Fibroblast of lung (primary cell): Measurements from ENCODE around the gene EFR3B. TPM values are rescaled to one million over a fixed set of nuclear protein-coding genes. Genes with fewer than 3 reads are reported as not detected.

ENCODE experiments used
- DNase-seq, 2 donors: peaks; one replicate each; pipeline versions ENCODE4 v3.0.0 to v3.0.0-alpha.2; 2010; ENCODE audit warnings: low read depth in 2 of 2
- H2AFZ ChIP-seq: 2 replicates; pipeline ENCODE4 v1.5.1; 2012; ENCODE audit warnings: low read length, control low read depth, inconsistent platforms
- H3K27ac ChIP-seq: 2 replicates; pipeline ENCODE4 v1.5.1; 2011; ENCODE audit warnings: low read length, control low read depth; ENCODE audit not compliant: insufficient read depth
- H3K27me3 ChIP-seq: 2 replicates; pipeline ENCODE4 v1.5.1; 2011; ENCODE audit warnings: mild to moderate bottlenecking, low read length; ENCODE audit not compliant: control insufficient read depth, insufficient read depth
- H3K36me3 ChIP-seq: 2 replicates; pipeline ENCODE4 v1.5.1; 2011; ENCODE audit warnings: low read length; ENCODE audit not compliant: control insufficient read depth, insufficient read depth
- H3K4me1 ChIP-seq: 2 replicates; pipeline ENCODE4 v1.5.1; 2011; ENCODE audit warnings: low read length; ENCODE audit not compliant: control insufficient read depth, insufficient read depth; ENCODE audit errors: extremely low read depth
- H3K4me2 ChIP-seq: 2 replicates; pipeline ENCODE4 v1.5.1; 2011; ENCODE audit warnings: low read length, control low read depth; ENCODE audit not compliant: insufficient read depth; ENCODE audit errors: extremely low read depth
- H3K4me3 ChIP-seq, 4 experiments: fragments of 200-600 bp in 1 of 4; sonication (generic) in 1 of 4; replicated peaks in 1 of 4; 2 replicates each; pipeline ENCODE4 v1.5.1; 2011 to 2016; ENCODE audit warnings: low read length in 4 of 4, low read depth in 3 of 4, mild to moderate bottlenecking in 3 of 4, control low read depth in 2 of 4, inconsistent platforms in 1 of 4, mixed read lengths in 1 of 4; ENCODE audit not compliant: insufficient read depth in 1 of 4; ENCODE audit errors: control extremely low read depth in 1 of 4
- H3K79me2 ChIP-seq: 2 replicates; pipeline ENCODE4 v1.5.1; 2012; ENCODE audit warnings: mild to moderate bottlenecking, low read length, inconsistent platforms; ENCODE audit not compliant: control insufficient read depth, insufficient read depth
- H3K9ac ChIP-seq: 2 replicates; pipeline ENCODE4 v1.5.1; 2011; ENCODE audit warnings: mild to moderate bottlenecking, low read length, control low read depth; ENCODE audit not compliant: insufficient read depth
- H3K9me3 ChIP-seq: 2 replicates; pipeline ENCODE4 v1.5.1; 2012; ENCODE audit warnings: low read depth, low read length; ENCODE audit not compliant: control insufficient read depth, insufficient read depth
- H4K20me1 ChIP-seq: 2 replicates; pipeline ENCODE4 v1.5.1; 2011; ENCODE audit warnings: low read length; ENCODE audit not compliant: control insufficient read depth, insufficient read depth; ENCODE audit errors: extremely low read depth
- EZH2 ChIP-seq: IDR thresholded peaks from 2 replicates; pipeline ENCODE4 v1.5.1; 2012; ENCODE audit warnings: low read length, control low read depth, mild to moderate bottlenecking; ENCODE audit errors: missing control alignments
- polyA plus RNA-seq, 2 donors: library from polyadenylated mRNA; depleted of rRNA in 1 of 2; stranded (reverse) in 1 of 2; unstranded in 1 of 2; fragments of >200 nt; gene quantifications; 2 replicates each; pipeline ENCODE4 v1.2.1, GENCODE V29; 2011 to 2012; ENCODE audit warnings: missing spikeins in 1 of 2
- total RNA-seq: library from RNA; depleted of rRNA; stranded (reverse); fragments of >200 nt; gene quantifications from 2 replicates; pipeline ENCODE4 v1.2.1, GENCODE V29; 2014
- TF ChIP-seq, protein P1 (sequence below), 2 donors: IDR thresholded peaks in 1 of 2; conservative IDR thresholded peaks in 1 of 2; 1 replicate in 1 of 2; 2 replicates in 1 of 2; pipeline ENCODE4 v1.5.1; 2011 to 2012; ENCODE audit warnings: low read length in 2 of 2, control low read depth in 1 of 2, inconsistent platforms in 1 of 2, low read depth in 1 of 2, mild to moderate bottlenecking in 1 of 2

The EFR3B gene
- total and polyA plus RNA-seq, 2 donors (not counting 1 experiment from before 2014, with no cell fraction given): 0.03 to 0.50 TPM

DNA sequence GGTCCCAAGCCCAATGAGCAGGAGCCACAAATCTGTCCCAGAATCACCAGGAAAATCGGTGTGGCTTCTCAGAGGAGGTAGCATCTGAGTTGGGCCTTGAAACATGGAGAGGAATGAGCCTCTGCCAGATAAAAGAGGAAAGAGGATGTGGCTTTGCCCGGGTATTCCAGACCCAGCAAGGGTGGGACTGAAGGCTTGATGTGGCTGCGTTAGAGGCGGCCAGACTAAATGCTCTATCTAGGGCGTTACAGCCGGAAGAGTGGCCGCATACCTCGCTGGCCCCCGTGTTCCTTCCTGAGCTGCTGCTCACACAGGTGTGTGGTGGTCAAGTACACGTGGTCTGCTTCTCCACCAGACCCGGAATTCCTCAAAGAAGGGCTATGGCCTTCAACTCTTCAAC is 160.4 kb downstream of the EFR3B start:
- H4K20me1 ChIP-seq: no peaks in the 10 kb centered on the region
- no peak overlapping the region for H3K27ac ChIP-seq
- H3K36me3 ChIP-seq: no peaks in the 10 kb centered on the region
- H3K27me3 ChIP-seq: no peaks in the 10 kb centered on the region
- no peak for TF ChIP-seq EZH2
- TF ChIP-seq, protein P1, sequence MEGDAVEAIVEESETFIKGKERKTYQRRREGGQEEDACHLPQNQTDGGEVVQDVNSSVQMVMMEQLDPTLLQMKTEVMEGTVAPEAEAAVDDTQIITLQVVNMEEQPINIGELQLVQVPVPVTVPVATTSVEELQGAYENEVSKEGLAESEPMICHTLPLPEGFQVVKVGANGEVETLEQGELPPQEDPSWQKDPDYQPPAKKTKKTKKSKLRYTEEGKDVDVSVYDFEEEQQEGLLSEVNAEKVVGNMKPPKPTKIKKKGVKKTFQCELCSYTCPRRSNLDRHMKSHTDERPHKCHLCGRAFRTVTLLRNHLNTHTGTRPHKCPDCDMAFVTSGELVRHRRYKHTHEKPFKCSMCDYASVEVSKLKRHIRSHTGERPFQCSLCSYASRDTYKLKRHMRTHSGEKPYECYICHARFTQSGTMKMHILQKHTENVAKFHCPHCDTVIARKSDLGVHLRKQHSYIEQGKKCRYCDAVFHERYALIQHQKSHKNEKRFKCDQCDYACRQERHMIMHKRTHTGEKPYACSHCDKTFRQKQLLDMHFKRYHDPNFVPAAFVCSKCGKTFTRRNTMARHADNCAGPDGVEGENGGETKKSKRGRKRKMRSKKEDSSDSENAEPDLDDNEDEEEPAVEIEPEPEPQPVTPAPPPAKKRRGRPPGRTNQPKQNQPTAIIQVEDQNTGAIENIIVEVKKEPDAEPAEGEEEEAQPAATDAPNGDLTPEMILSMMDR (conservative IDR thresholded peaks at IDR 0.05 in 1 of 2, IDR thresholded peaks at IDR 0.05 in 1 of 2; ENCODE audit: low read depth in 1 of 2, low read length in 2 of 2): no peak
- no peak overlapping the region for H3K9ac ChIP-seq
- H3K4me2 ChIP-seq: no peak overlapping the region
- H3K4me1 ChIP-seq: no peaks in the 10 kb centered on the region
- no peak for DNase-seq
- no peak overlapping the region for H3K4me3 ChIP-seq
- H3K79me2 ChIP-seq: no peaks in the 10 kb centered on the region
- H3K9me3 ChIP-seq: no peaks in the 10 kb centered on the region
- no peak overlapping the region for H2AFZ ChIP-seq

DNA sequence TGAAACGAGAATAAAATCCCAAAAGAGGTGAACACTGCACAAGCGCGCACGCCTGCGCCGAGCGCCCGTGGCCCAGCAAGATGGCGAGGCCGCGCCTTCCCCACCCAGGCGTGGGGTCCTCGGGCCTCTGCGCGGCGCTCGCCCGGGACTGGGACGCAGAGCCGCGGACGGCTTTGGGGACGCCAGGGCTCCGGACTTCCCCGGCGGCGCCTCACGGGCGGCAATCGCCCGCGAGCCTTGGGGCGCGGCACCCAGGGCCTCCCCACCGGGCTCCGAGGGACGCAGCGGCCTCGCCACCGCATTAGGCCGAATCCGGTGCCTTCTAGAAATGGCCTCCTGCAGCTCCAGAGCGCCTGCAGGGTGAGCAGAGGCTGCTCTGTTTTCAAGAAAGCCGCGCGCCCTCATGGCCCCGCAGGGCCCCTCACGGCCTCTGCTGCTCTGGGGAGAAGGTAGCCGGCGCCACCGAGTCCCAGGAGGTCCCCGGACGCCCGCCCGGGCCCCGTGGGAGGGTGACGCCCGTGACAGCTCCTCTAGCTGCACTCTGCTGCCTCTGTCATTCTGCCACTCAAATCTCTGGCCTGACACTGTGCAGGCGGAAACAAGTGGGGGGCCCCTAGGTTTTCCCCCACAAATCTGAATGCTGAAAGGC is 162.4 kb downstream of the EFR3B start:
- no peak overlapping the region for H3K9ac ChIP-seq
- H3K9me3 ChIP-seq: no peaks in the 10 kb centered on the region
- no peaks in the 10 kb centered on the region for H3K79me2 ChIP-seq
- no peaks in the 10 kb centered on the region for H3K36me3 ChIP-seq
- no peak for TF ChIP-seq EZH2
- TF ChIP-seq, protein P1 (conservative IDR thresholded peaks at IDR 0.05 in 1 of 2, IDR thresholded peaks at IDR 0.05 in 1 of 2; ENCODE audit: low read depth in 1 of 2, low read length in 2 of 2): no peak
- H3K4me3 ChIP-seq: no peak overlapping the region
- DNase-seq: no peak
- H3K4me1 ChIP-seq: no peaks in the 10 kb centered on the region
- H2AFZ ChIP-seq: no peak overlapping the region
- H4K20me1 ChIP-seq: no peaks in the 10 kb centered on the region
- no peak overlapping the region for H3K4me2 ChIP-seq
- no peak overlapping the region for H3K27ac ChIP-seq
- H3K27me3 ChIP-seq: no peaks in the 10 kb centered on the region

DNA sequence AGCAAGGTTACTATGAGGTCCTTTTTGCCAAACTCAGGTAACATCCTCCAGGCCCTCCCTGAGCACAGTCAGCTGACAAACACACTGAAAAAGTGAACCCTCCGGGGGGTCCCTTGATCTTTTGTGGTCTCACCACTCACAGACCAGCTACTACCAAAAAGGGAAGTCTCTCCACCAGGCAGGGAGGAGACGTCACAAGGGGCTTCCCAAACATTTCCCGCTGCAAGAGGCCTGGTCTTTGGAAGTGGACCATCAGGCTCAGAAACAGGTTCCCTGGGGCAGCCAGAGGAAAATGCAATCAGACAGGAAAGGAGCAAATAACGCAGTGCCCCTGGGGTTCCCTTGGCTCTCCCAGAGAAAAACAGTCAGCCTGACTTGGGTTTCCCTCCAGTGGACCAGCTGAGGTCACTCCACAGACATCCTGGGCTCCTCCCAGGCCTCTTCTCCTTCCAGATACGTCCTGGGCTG is 165.2 kb downstream of the EFR3B start:
- Histone ChIP-seq H3K27me3 (no peaks in the 10 kb centered on the region), H3K36me3 (no peaks in the 10 kb centered on the region), H3K27ac (no peak overlapping the region), H3K9me3 (no peaks in the 10 kb centered on the region), H3K79me2 (no peaks in the 10 kb centered on the region), H3K4me3 (no peak overlapping the region), H3K4me1 (no peaks in the 10 kb centered on the region), H3K9ac (no peak overlapping the region), H4K20me1 (no peaks in the 10 kb centered on the region), H3K4me2 (no peak overlapping the region), H2AFZ (no peak overlapping the region)
- no peak for DNase-seq
- TF ChIP-seq EZH2: no peak
- TF ChIP-seq, protein P1 (conservative IDR thresholded peaks at IDR 0.05 in 1 of 2, IDR thresholded peaks at IDR 0.05 in 1 of 2; ENCODE audit: low read depth in 1 of 2, low read length in 2 of 2): no peak

Other genes with a start within 250 kb of the EFR3B start
- gene PTRHD1, start 248.7 kb upstream of the EFR3B start, total RNA-seq: 23.6 and 29.9 TPM in 2 replicates
- gene PTRHD1, start 248.7 kb upstream of the EFR3B start, polyA plus RNA-seq: 22.5 and 26.3 TPM in 2 replicates
- gene CENPO, start 248.7 kb upstream of the EFR3B start, total RNA-seq: 3.3 and 9.1 TPM in 2 replicates
- gene CENPO, start 248.7 kb upstream of the EFR3B start, polyA plus RNA-seq: 12.7 and 31.8 TPM in 2 replicates
- gene ADCY3, start 121.8 kb upstream of the EFR3B start, total RNA-seq: 33.0 and 33.4 TPM in 2 replicates
- gene ADCY3, start 121.8 kb upstream of the EFR3B start, polyA plus RNA-seq: 48.4 and 90.2 TPM in 2 replicates
- gene DNAJC27, start 70.1 kb upstream of the EFR3B start, total RNA-seq: 5.1 and 7.3 TPM in 2 replicates
- gene DNAJC27, start 70.1 kb upstream of the EFR3B start, polyA plus RNA-seq: 3.6 and 5.0 TPM in 2 replicates
- 0.66 and 1.8 TPM in 2 replicates for gene POMC, start 126.5 kb downstream of the EFR3B start, total RNA-seq
- gene POMC, start 126.5 kb downstream of the EFR3B start, polyA plus RNA-seq: 0.33 TPM in 1 of 2 replicates, not detected in the other